Measurements from ENCODE around the gene CBLN1. TPM values are rescaled to one million over a fixed set of nuclear protein-coding genes. Genes with fewer than 3 reads are reported as not detected.

CBLN1 gene
- total RNA-seq (not detected), total RNA-seq (0 to 0.07 (median 0) reads per million in 29 experiments)
- not detected for total RNA-seq (2013)

DNA sequence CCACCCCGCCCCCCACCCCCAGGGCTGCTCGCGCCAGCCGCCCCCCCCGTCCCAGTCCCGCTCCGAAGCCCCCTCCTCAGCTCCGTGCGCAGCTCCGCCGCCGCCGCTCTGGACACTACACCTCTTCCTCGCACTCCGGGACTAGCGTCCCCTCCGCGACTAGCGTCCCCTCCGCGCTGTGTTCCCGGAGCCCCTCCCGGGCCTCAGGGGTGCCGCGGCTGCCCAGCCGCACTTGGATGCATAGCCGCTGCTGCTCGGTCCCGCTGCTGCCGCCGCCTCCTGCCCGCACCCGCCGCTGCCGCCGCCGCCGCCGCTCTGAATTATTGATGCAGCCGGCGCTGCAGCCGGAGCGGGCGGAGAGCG lies at the start of gene CBLN1:
Gene CBLN1 (minus strand): TSS at position 359 of the 363 bp plus-strand sequence. CDS start 373 bp downstream, outside the sequence.
- peaks cover 18 to 31% (median 21%) of the 10 kb centered on the region in 3 donors for H3K4me1 Mint-ChIP-seq
- H3K9me3 ChIP-seq = no peaks in the 10 kb centered on the region
- H3K27ac ChIP-seq (ENCODE audit: low read length) = no peak within 1 kb of the TSS
- ChIA-PET CTCF (no interaction called here), POLR2A (no interaction called here)
- no peaks in the 10 kb centered on the region for H3K9me3 Mint-ChIP-seq
- no peaks in the 10 kb centered on the region for H3K36me3 Mint-ChIP-seq
- 4% methylated on average over 41 of the region's 45 CpGs for WGBS (ENCODE audit: insufficient coverage)
- H3K27me3 ChIP-seq (replicated peaks in 1 of 2; ENCODE audit: control insufficient read depth in 2 of 2, extremely low read depth in 1 of 2, insufficient read depth in 2 of 2, low read length in 1 of 2) = peaks cover 16 to 62% of the 10 kb centered on the region in 2 experiments
- H3K36me3 ChIP-seq (ENCODE audit: control insufficient read depth in 2 of 2, extremely low read depth in 1 of 2, insufficient read depth in 1 of 2, low read length in 1 of 2) = no peaks in the 10 kb centered on the region
- peak within 1 kb of the TSS in 1 of 2 donors; percentile 27 for H3K27ac Mint-ChIP-seq
- H3K4me3 ChIP-seq (ENCODE audit: control insufficient read depth in 1 of 2, extremely low read depth in 1 of 2, low read length in 1 of 2) = peak within 1 kb of the TSS in 1 of 2 donors; percentile 44
- DNase-seq (no peak), ATAC-seq (replicated peaks in 1 of 4) (no peak)
- H3K4me3 Mint-ChIP-seq = peak within 1 kb of the TSS; percentile 49 to 81 (median 56)
- H3K4me1 ChIP-seq (ENCODE audit: control insufficient read depth in 1 of 2, extremely low read depth in 1 of 2, insufficient read depth in 2 of 2, low read length in 2 of 2) = peaks cover 0 to 4% of the 10 kb centered on the region in 2 experiments
- H3K27me3 Mint-ChIP-seq = peaks cover 51 to 76% of the 10 kb centered on the region in 2 donors

DNA sequence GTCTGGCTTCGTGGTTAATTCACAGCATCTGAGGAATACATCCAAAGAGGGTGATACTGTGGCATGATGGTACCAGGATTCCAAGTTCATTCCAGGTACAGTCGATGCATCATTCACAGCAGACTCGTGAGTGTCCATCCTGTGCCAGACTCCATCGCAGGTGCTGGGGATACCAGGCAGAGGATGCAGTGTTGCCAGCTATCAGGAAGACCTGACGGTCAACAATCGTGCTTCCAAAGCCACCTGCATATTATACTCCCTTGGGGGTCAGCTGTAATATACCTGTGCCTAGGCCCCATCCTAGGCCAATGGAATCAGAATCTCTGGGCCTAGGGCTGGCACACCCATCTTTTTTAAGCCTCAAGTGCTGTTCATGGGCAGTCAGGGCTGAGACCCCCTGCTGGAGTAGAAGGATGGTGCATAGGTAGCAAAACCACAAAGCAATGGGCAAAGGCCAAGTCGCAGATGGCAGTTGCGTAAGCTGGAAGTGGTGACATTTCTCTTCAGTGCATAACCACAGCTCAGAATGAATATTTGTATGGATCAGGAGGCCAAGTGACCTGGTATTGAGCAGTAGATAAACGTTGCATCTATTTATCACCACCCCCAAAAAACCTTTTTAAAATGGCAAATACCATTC lies 49.0 kb upstream of the CBLN1 start:
- ATAC-seq (replicated peaks in 1 of 4) (no peak), DNase-seq (no peak)
- Mint-ChIP-seq H3K4me3 (no peak overlapping the region), H3K27ac (no peak overlapping the region), H3K27me3 (peaks cover 5 to 21% of the 10 kb centered on the region in 2 donors), H3K4me1 (no peaks in the 10 kb centered on the region), H3K9me3 (no peaks in the 10 kb centered on the region), H3K36me3 (no peaks in the 10 kb centered on the region)
- CTCF ChIA-PET = no interaction called here
- no peaks in the 10 kb centered on the region for H3K4me1 ChIP-seq (ENCODE audit: control insufficient read depth in 1 of 2, extremely low read depth in 1 of 2, insufficient read depth in 2 of 2, low read length in 2 of 2)
- POLR2A ChIA-PET = no interaction called here
- H3K27ac ChIP-seq (ENCODE audit: low read length) = no peak overlapping the region
- peaks cover 0 to 2% of the 10 kb centered on the region in 2 experiments for H3K27me3 ChIP-seq (replicated peaks in 1 of 2; ENCODE audit: control insufficient read depth in 2 of 2, extremely low read depth in 1 of 2, insufficient read depth in 2 of 2, low read length in 1 of 2)
- no peaks in the 10 kb centered on the region for H3K9me3 ChIP-seq
- H3K36me3 ChIP-seq (ENCODE audit: control insufficient read depth in 2 of 2, extremely low read depth in 1 of 2, insufficient read depth in 1 of 2, low read length in 1 of 2) = no peaks in the 10 kb centered on the region
- WGBS (ENCODE audit: insufficient coverage) = 75% methylated on average over 6 of the region's 9 CpGs
- no peak overlapping the region for H3K4me3 ChIP-seq (ENCODE audit: control insufficient read depth in 1 of 2, extremely low read depth in 1 of 2, low read length in 1 of 2)

- Histone ChIP-seq H3K4me3 (ENCODE audit: control insufficient read depth in 1 of 2, extremely low read depth in 1 of 2, low read length in 1 of 2) (no peak overlapping the region), H3K36me3 (ENCODE audit: control insufficient read depth in 2 of 2, extremely low read depth in 1 of 2, insufficient read depth in 1 of 2, low read length in 1 of 2) (no peaks in the 10 kb centered on the region), H3K27me3 (replicated peaks in 1 of 2; ENCODE audit: control insufficient read depth in 2 of 2, extremely low read depth in 1 of 2, insufficient read depth in 2 of 2, low read length in 1 of 2) (peaks cover 0 to 4% of the 10 kb centered on the region in 2 experiments), H3K9me3 (no peaks in the 10 kb centered on the region), H3K27ac (ENCODE audit: low read length) (no peak overlapping the region), H3K4me1 (ENCODE audit: control insufficient read depth in 1 of 2, extremely low read depth in 1 of 2, insufficient read depth in 2 of 2, low read length in 2 of 2) (no peaks in the 10 kb centered on the region)
- no peaks in the 10 kb centered on the region for H3K36me3 Mint-ChIP-seq
- no peak for ATAC-seq (replicated peaks in 1 of 4)
- H3K27me3 Mint-ChIP-seq = peaks cover 8 to 29% of the 10 kb centered on the region in 2 donors
- H3K4me1 Mint-ChIP-seq = no peaks in the 10 kb centered on the region
- H3K4me3 Mint-ChIP-seq = no peak overlapping the region
- ChIA-PET POLR2A (no interaction called here), CTCF (no interaction called here)
- H3K9me3 Mint-ChIP-seq = no peaks in the 10 kb centered on the region
- no peak overlapping the region for H3K27ac Mint-ChIP-seq
- 74% methylated on average over 3 of the region's 4 CpGs for WGBS (ENCODE audit: insufficient coverage)
- DNase-seq = no peak
Observed at GRCh38 chr16:49328325-49328724, 46.7 kb upstream of the CBLN1 start.

DNA sequence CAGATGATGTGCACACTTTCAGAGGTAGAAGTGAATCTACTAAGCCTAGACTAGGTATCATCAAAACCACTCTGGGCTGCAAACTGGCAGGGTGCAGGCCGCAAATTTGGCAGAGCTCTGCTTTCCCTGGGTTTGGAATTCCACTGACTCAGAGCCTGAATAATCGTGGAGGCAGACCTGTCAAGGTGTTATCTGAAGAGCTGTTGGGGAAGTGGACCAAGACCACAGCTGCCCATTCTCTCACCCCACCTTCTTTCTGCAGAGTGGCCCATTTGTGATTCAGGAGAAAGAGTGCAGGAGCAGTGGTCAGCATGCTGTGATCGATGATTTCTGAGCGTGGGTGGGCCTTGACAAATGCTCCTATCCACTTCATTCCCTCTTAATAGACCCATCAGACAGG lies 45.8 kb upstream of the CBLN1 start:
- CTCF ChIA-PET = no interaction called here
- WGBS (ENCODE audit: insufficient coverage) = 80% methylated on average over 2 of the region's 4 CpGs
- H3K27ac Mint-ChIP-seq = no peak overlapping the region

GRCh38 chr16:49324703-49325102 lies 43.1 kb upstream of the CBLN1 start:
- CTCF ChIA-PET = no interaction called here
- 100% methylated on average over 1 of the region's 9 CpGs for WGBS (ENCODE audit: insufficient coverage)
- no peak for ATAC-seq (replicated peaks in 1 of 4)

More for the DNA sequence above, 45.8 kb upstream of the CBLN1 start:
- H3K9me3 Mint-ChIP-seq = no peaks in the 10 kb centered on the region
- DNase-seq = no peak
- peaks cover 8 to 29% of the 10 kb centered on the region in 2 donors for H3K27me3 Mint-ChIP-seq
- no peaks in the 10 kb centered on the region for H3K4me1 ChIP-seq (ENCODE audit: control insufficient read depth in 1 of 2, extremely low read depth in 1 of 2, insufficient read depth in 2 of 2, low read length in 2 of 2)
- ATAC-seq (replicated peaks in 1 of 4) = no peak
- H3K4me1 Mint-ChIP-seq = no peaks in the 10 kb centered on the region
- no peaks in the 10 kb centered on the region for H3K36me3 Mint-ChIP-seq
- H3K4me3 Mint-ChIP-seq = no peak overlapping the region
- H3K27me3 ChIP-seq (replicated peaks in 1 of 2; ENCODE audit: control insufficient read depth in 2 of 2, extremely low read depth in 1 of 2, insufficient read depth in 2 of 2, low read length in 1 of 2) = peaks cover 0 to 4% of the 10 kb centered on the region in 2 experiments
- H3K4me3 ChIP-seq (ENCODE audit: control insufficient read depth in 1 of 2, extremely low read depth in 1 of 2, low read length in 1 of 2) = no peak overlapping the region
- H3K36me3 ChIP-seq (ENCODE audit: control insufficient read depth in 2 of 2, extremely low read depth in 1 of 2, insufficient read depth in 1 of 2, low read length in 1 of 2) = no peaks in the 10 kb centered on the region
- POLR2A ChIA-PET = no interaction called here
- no peak overlapping the region for H3K27ac ChIP-seq (ENCODE audit: low read length)
- H3K9me3 ChIP-seq = no peaks in the 10 kb centered on the region

GRCh38 chr16:49315602-49316001 lies 34.0 kb upstream of the CBLN1 start:
- DNase-seq (no peak), ATAC-seq (replicated peaks in 1 of 4) (no peak)
- no peaks in the 10 kb centered on the region for H3K36me3 Mint-ChIP-seq
- H3K4me1 Mint-ChIP-seq = no peaks in the 10 kb centered on the region
- Histone ChIP-seq H3K27ac (ENCODE audit: low read length) (no peak overlapping the region), H3K4me3 (ENCODE audit: control insufficient read depth in 1 of 2, extremely low read depth in 1 of 2, low read length in 1 of 2) (no peak overlapping the region), H3K27me3 (replicated peaks in 1 of 2; ENCODE audit: control insufficient read depth in 2 of 2, extremely low read depth in 1 of 2, insufficient read depth in 2 of 2, low read length in 1 of 2) (peaks cover 0 to 4% of the 10 kb centered on the region in 2 experiments), H3K36me3 (ENCODE audit: control insufficient read depth in 2 of 2, extremely low read depth in 1 of 2, insufficient read depth in 1 of 2, low read length in 1 of 2) (no peaks in the 10 kb centered on the region), H3K4me1 (ENCODE audit: control insufficient read depth in 1 of 2, extremely low read depth in 1 of 2, insufficient read depth in 2 of 2, low read length in 2 of 2) (no peaks in the 10 kb centered on the region), H3K9me3 (no peaks in the 10 kb centered on the region)
- no CpG with 5 or more reads among the region's 1 CpG for WGBS (ENCODE audit: insufficient coverage)
- ChIA-PET CTCF (no interaction called here), POLR2A (no interaction called here)
- peaks cover 6 to 24% of the 10 kb centered on the region in 2 donors for H3K27me3 Mint-ChIP-seq
- H3K9me3 Mint-ChIP-seq = peaks cover 3 to 7% (median 5%) of the 10 kb centered on the region in 3 donors
- H3K27ac Mint-ChIP-seq = no peak overlapping the region
- no peak overlapping the region for H3K4me3 Mint-ChIP-seq

More at GRCh38 chr16:49324703-49325102, 43.1 kb upstream of the CBLN1 start:
- Histone ChIP-seq H3K9me3 (no peaks in the 10 kb centered on the region), H3K4me3 (ENCODE audit: control insufficient read depth in 1 of 2, extremely low read depth in 1 of 2, low read length in 1 of 2) (no peak overlapping the region), H3K4me1 (ENCODE audit: control insufficient read depth in 1 of 2, extremely low read depth in 1 of 2, insufficient read depth in 2 of 2, low read length in 2 of 2) (no peaks in the 10 kb centered on the region), H3K36me3 (ENCODE audit: control insufficient read depth in 2 of 2, extremely low read depth in 1 of 2, insufficient read depth in 1 of 2, low read length in 1 of 2) (no peaks in the 10 kb centered on the region), H3K27ac (ENCODE audit: low read length) (no peak overlapping the region), H3K27me3 (replicated peaks in 1 of 2; ENCODE audit: control insufficient read depth in 2 of 2, extremely low read depth in 1 of 2, insufficient read depth in 2 of 2, low read length in 1 of 2) (peaks cover 0 to 4% of the 10 kb centered on the region in 2 experiments)
- no peak overlapping the region for H3K27ac Mint-ChIP-seq
- POLR2A ChIA-PET = no interaction called here
- no peak overlapping the region for H3K4me3 Mint-ChIP-seq
- peaks cover 8 to 27% of the 10 kb centered on the region in 2 donors for H3K27me3 Mint-ChIP-seq
- H3K4me1 Mint-ChIP-seq = no peaks in the 10 kb centered on the region
- H3K36me3 Mint-ChIP-seq = no peaks in the 10 kb centered on the region
- DNase-seq = no peak
- H3K9me3 Mint-ChIP-seq = peaks cover 3 to 10% (median 6%) of the 10 kb centered on the region in 3 donors

All from T-cell (primary cell).